GM18861 (cell line): ENCODE measurements around the gene COPZ1.

Source experiments
- ATAC-seq: cut with Tn5 transposase; IDR thresholded peaks from one replicate; pipeline ENCODE4 v1.9.1; 2021; ENCODE audit not compliant: unreplicated experiment

COPZ1 gene

DNA sequence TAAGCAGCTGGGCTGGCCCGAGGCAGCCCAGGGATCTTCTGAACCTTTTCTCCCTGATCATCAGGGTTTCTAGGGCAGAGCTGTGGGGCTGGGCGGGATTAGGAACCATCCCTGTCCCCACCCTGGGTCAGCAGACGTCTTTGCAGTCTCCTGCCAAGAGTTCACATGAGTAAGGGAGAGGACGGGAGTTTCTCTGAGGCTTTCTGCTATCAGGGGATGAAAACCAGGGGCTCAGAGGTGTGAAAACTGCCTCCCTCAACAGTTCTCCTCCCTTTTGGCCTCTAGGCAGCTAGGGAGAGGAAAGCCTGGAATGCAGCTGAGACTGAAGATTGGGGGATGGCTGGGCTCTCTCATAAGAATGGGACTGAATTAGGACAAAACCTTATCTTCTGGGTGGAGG is 51.7 kb downstream of the COPZ1 start:
- no peak for ATAC-seq

DNA sequence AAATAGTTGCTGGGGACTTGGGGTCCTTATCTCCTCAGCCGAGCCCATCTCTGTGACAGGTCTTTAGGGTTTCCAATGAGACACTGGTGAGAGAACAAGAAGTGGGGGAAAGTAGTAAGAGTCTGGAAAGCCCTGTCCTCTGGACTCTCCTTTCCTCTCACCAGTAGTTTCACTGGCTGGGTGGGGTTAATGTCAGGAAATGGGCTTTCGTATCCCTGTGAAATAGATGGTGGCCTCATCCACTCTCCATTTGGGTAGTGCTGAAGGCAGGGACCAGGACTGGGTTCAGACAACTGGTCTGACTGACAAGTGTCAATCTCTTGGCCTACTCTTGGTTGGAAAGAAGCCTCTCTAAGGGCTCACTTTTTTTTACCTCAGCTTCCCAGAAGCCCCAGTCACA is 52.1 kb downstream of the COPZ1 start:
- no peak for ATAC-seq

GRCh38 chr12:54377797-54378515 is 53.0 kb downstream of the COPZ1 start:
- ATAC-seq: no peak

- no peak for ATAC-seq
These were observed 54.0 kb downstream of the COPZ1 start for GRCh38 chr12:54378796-54379397.

DNA sequence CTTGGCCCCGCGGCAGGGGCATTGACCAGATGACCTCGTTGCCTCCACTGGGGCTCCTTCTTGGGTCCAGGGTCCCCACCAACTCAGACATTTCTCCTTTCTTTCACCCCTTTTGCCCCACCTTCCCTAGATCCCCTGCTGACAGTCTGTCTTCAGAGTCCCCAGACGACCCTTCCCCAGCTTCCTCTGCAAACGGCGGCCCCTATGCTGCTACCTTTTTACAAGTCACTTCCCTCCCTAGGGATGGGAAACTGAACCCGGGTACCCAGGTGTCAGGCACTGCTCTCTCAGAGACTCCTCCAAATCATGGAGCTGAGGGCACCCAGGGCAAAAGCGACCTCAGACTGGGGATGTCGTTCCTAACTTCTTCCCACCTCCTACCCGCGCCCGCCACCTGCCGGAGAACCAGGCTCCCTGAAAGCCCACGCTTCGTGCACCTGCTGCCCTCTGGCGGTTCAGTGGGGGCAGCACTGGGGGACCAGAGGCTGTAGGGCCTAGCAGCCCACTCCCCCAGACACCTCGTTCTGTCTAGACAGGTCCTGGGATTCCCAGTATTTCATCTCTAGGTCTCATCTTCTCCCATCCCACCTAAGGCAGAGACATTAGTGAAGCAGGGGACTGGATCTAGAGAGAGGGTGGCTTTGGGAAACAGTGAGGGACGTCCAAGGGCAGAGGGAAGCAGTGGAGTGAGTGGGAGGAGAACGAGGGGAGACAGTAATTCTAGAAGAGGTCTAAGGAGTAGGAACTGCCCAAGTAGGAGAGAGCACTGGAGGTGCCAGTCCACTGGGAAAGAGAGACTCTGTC is 54.7 kb downstream of the COPZ1 start:
- peak; percentile 83 for ATAC-seq

DNA sequence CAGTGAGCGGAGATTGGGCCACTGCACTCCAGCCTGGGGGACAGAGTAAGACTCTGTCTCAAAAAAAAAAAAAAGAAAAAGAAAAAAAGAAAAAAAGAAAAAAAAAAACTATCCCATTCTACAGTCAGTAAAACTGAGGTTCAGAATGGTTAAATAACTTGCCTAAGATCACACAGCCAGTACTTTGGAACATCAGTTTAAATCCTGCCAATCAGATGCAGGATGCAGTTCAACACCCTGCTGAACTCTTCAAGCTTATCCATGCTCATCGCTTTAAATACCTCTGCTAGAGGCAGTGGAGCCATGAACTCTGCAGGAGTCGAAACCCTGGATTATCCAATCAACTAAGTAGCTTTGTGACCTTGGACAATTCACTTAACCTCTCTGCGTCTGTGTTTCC is 56.2 kb downstream of the COPZ1 start:
- ATAC-seq: no peak

DNA sequence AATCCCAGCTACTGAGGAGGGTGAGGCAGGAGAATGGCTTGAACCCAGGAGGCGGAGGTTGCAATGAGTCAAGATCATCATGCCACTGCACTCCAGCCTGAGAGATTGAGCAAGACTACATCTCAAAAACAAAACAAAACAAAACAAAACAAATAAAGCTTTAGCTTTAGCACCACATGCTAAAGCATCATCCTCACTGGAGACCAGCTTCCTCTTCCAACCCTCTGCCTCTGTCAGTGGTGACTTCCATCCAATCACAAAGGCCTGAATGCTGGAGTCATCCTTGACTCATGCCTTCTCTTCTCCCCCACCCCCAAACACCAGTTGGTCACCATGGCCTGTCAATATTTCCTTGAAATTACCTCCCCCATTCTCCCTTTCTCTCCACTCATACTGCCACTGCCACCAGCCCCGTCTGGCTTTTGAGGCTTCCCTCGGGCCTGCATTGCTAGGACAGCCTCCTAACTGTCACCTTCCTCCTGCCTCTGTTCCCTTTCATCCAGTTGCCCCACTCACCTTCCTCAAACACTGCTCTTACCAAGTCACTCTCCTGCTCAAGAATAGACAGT is 58.2 kb downstream of the COPZ1 start:
- ATAC-seq: no peak

GRCh38 chr12:54384591-54385041 is 59.7 kb downstream of the COPZ1 start, which contains the start of gene ZNF385A:
Gene ZNF385A, minus strand, starts transcription at chr12:54384733. Its CDS starts 219 bp downstream, at chr12:54384514.
- no peak for ATAC-seq

GRCh38 chr12:54385251-54385914 is 60.5 kb downstream of the COPZ1 start:
- peak; percentile 59 for ATAC-seq

GRCh38 chr12:54386403-54387113 is 61.6 kb downstream of the COPZ1 start:
- no peak for ATAC-seq

GRCh38 chr12:54387114-54387467 is 62.2 kb downstream of the COPZ1 start:
- no peak for ATAC-seq

DNA sequence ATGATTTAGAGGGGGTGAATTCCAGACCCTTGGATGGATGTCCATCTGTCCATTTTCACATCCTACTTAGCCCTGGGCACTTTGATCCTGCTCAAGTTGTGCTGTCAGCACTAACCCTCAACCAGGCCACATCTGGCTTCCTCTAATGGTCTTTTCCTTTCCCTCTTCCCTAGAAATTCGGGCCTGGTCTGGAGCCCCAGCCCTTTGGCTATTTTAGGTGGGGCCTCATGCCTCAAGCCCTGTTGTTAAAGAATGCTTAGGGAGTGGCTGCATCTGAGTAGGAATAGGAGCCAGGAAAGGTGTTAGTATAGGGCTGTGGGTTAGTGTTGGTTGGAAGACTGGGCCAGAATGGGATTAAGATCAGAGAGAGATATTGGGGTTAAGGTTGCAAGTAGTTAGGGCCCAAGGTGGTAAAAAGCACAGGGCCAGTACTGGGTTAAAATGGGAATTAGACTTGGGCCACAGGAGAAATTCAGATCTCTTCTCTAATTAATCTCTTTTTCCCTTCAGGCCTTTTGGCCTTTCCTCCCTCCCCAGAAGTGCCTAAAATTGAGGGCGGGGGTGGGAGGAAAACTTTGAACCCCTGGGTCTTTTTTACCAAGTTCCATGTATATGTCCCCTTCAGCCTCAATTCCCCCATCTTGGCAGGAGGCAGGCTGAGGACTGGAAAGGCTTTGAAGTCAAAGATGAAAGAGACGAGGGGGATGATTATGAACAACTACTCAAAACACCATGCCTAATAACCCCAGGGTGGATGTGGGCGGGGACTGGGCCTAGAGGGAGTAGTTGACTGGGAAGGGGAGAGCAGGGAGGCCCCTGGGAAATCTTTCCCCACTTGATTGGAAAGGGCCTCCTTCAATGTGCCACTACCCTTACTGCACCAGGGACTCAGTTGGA is 63.6 kb downstream of the COPZ1 start:
- no peak for ATAC-seq

DNA sequence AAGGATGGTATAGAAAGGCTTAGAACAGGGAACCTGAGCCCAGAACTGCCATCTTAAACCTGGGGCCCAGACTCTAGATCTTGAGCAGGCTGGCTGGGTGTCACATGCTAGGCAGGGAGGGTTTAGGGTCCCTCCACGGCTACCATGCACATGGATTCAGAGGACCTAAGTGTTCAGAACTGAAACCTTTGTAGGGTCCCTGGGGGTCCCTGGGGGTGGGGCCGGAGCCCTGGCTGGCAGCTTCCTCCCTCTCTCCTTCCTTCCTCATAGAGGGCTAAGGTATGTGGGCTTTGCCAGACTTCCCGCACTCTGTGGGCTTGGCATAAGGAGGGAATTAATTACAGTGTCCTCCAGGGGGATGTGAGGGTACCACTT is 64.2 kb downstream of the COPZ1 start:
- ATAC-seq: no peak

- ATAC-seq: no peak
These were observed 64.8 kb downstream of the COPZ1 start for GRCh38 chr12:54389607-54390175.

- ATAC-seq: no peak
These were observed 65.3 kb downstream of the COPZ1 start for GRCh38 chr12:54390176-54390667.

DNA sequence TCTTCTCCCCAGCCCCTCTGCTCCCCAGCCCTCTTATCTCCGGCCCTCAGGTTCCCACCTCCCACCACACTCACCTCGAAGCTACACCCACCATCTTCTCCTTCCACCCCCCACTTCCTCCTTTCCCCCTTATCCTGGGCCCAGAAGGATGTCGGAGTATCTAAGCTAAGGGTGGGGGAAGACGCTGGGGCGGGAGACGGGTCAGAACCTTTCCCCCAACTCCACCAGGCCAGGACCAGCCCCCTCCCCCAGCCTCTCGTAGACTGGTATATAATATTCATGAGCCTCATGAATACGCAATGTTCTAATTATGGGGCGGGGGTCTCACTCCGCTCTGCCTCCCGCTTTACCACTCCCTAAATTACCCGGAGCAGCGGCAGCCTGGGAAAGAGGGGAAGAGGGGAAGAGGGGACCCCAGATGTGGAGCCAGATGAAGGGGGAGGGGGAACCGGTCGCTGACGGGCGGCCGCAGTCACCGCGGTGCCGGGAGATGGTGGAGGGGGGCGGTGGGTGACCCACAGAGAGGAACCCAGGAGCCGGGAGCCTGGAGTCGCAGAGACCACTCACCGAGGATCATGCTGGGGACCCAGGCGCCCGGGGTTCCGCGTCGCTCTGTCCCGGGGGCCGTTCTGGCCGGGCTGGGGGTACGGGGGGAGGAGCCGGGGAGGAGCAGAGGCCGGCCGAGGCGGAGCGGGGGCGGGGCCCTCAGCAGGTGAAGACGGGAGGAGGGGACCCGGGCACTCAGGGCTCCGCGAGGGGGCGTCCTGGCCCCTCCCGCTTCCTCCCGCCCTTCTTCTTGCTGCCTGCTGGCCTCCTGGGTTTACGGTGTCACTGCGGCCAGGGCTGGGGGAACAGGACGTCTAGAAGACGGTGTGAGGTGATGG is 66.0 kb downstream of the COPZ1 start:
- ATAC-seq: no peak

DNA sequence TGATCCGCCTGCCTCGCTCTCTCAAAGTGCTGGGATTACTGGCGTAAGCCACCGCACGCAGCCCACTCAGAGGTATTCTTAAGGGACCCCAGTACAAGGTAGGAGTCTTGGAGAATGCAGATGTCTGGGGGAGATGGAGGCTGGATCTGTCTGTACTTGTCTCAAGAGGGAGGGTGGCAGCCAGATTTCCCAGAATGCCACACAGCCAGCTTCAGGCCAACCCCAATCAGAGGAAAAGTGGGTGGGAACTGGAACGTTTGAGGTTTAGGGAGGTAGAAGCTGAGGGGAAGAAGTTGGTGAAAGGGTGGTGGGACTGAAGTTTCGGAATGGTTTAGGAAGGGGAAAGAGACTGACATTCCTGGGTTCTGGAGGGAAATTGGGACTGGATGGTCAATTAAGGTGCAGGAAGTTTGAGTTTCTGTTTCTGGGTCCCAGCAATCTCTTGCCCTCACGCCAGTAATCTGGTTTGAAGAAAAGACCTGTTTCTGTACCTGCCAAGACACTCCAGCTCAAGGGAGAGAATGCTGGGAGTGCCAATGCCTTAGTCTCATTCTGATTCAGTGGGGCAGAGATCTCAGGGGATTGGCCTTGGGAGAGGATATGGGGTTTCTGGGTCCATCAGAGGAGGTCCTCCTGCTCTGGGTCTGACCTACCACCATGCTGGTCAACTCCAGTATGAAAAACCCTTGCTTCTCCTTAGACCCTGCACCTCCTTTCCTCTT is 67.7 kb downstream of the COPZ1 start:
- no peak for ATAC-seq
